Esophagus muscularis mucosa (tissue), 4 donors: ENCODE measurements around the gene C6orf89.
A peak's percentile ranks its signal among the peaks of the same experiment; 100 is the strongest.

Experiments used
- EP300 ChIP-seq: sonication (generic); formaldehyde crosslinking; IDR thresholded peaks from one replicate; pipeline ENCODE4 v1.6.1; 2017; ENCODE audit warnings: antibody characterized with exemption
- POLR2A ChIP-seq: fragments of 450-650 bp; IDR thresholded peaks from one replicate; pipeline ENCODE4 v1.6.1; 2017; ENCODE audit warnings: antibody characterized with exemption, moderate library complexity, mild to moderate bottlenecking, low read depth
- POLR2AphosphoS5 ChIP-seq, 2 donors: sonication (generic); formaldehyde crosslinking; IDR thresholded peaks; one replicate each; pipeline ENCODE4 v1.6.1; 2017; ENCODE audit warnings: antibody characterized with exemption in 2 of 2
- TF ChIP-seq, protein P1 (sequence below), 3 experiments: fragments of 200-600 bp in 2 of 3; fragments of 450-650 bp in 1 of 3; sonication (generic) in 2 of 3; IDR thresholded peaks; one replicate each; pipeline ENCODE4 v1.5.1; 2017 to 2019; ENCODE audit warnings: antibody characterized with exemption in 3 of 3, mild to moderate bottlenecking in 2 of 3, moderate library complexity in 1 of 3

DNA sequence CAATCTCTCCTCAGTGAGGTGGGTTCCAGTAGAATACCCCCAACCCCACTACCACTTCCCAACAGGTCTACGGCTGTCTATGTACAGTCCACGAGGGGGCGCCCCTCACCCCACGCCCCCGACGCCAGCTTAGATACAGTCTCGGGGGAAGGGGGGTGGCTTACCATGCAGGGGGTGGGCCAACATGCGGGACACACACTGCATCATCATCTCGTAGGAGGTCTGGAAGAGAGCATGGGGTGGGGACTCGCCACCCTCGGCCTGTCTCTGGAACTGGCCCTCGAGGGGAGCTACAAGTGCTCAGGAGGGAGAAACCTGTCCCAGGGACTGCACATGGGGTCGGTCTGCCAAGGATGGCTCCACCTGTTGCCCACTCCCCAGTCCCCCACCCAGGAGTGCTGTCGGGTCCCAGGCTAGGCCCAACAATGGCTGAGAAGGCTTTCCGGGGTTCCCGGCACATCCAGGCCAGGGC lies 91.8 kb downstream of the C6orf89 start:
- TF ChIP-seq POLR2A (no peak), EP300 (no peak), POLR2AphosphoS5 (IDR thresholded peaks at IDR 0.05) (no peak)
- TF ChIP-seq, protein P1, sequence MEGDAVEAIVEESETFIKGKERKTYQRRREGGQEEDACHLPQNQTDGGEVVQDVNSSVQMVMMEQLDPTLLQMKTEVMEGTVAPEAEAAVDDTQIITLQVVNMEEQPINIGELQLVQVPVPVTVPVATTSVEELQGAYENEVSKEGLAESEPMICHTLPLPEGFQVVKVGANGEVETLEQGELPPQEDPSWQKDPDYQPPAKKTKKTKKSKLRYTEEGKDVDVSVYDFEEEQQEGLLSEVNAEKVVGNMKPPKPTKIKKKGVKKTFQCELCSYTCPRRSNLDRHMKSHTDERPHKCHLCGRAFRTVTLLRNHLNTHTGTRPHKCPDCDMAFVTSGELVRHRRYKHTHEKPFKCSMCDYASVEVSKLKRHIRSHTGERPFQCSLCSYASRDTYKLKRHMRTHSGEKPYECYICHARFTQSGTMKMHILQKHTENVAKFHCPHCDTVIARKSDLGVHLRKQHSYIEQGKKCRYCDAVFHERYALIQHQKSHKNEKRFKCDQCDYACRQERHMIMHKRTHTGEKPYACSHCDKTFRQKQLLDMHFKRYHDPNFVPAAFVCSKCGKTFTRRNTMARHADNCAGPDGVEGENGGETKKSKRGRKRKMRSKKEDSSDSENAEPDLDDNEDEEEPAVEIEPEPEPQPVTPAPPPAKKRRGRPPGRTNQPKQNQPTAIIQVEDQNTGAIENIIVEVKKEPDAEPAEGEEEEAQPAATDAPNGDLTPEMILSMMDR (IDR thresholded peaks at IDR 0.05), result peak; percentile 24 to 40 (median 29)
